ENCODE measurements around the gene CNIH1. TPM values are rescaled to one million over a fixed set of nuclear protein-coding genes. Genes with fewer than 3 reads are reported as not detected.

Gene CNIH1
- total and polyA plus RNA-seq, 8 donors, result 4.7 to 78.5 (median 34.6) TPM

- H3K27ac ChIP-seq, result peak within 1 kb of the TSS; percentile 36 to 79 (median 70)
- DNase-seq, result peak; percentile 98 to 99
- 1 to 3% (median 1%) methylated on average over 27 to 76 of the region's 76 CpGs for WGBS, 5 donors
- no peaks in the 10 kb centered on the region for H3K36me3 ChIP-seq
- H3K9me3 ChIP-seq, result no peaks in the 10 kb centered on the region
- intact Hi-C loops (cut with DNase I; ENCODE audit: low total_unique reads), result no loop called here
- peak in 1 of 4 donors; percentile 65 for TF ChIP-seq POLR2A (IDR thresholded peaks at IDR 0.05)
- peak; percentile 72 to 94 (median 91) for TF ChIP-seq POLR2AphosphoS5 (IDR thresholded peaks at IDR 0.05)
- TF ChIP-seq EP300 (IDR thresholded peaks at IDR 0.05), result no peak
- TF ChIP-seq CTCF (IDR thresholded peaks at IDR 0.05), result peak in 5 of 7 experiments; percentile 9 to 70 (median 59)
- peaks cover 5 to 24% (median 13%) of the 10 kb centered on the region in 4 donors for H3K4me1 ChIP-seq
- peak within 1 kb of the TSS; percentile 61 to 85 (median 72) for H3K4me3 ChIP-seq
- H3K27me3 ChIP-seq, result no peaks in the 10 kb centered on the region
These were observed 44.5 kb downstream of the CNIH1 start, which contains the start of gene CDKN3 for GRCh38 chr14:54396493-54397335. TSS of gene CDKN3 (plus strand) at chr14:54397007. CDS start at chr14:54397069, 62 bp downstream.

- intact Hi-C loops (cut with DNase I; ENCODE audit: low total_unique reads), result no loop called here
- WGBS, 5 donors, result 67 to 73% (median 72%) methylated on average over 9 of the region's 9 CpGs
- Histone ChIP-seq H3K27me3 (peaks cover 0 to 2% (median 0%) of the 10 kb centered on the region in 3 donors), H3K9me3 (no peaks in the 10 kb centered on the region), H3K4me3 (peak overlapping the region; percentile 61 to 85 (median 72)), H3K4me1 (peaks cover 5 to 24% (median 13%) of the 10 kb centered on the region in 4 donors), H3K27ac (peak overlapping the region in 3 of 5 donors; percentile 21 to 72 (median 71)), H3K36me3 (no peaks in the 10 kb centered on the region)
- no peak for DNase-seq
- TF ChIP-seq CTCF (IDR thresholded peaks at IDR 0.05), result no peak
- TF ChIP-seq POLR2A (IDR thresholded peaks at IDR 0.05), result no peak
- no peak for TF ChIP-seq EP300 (IDR thresholded peaks at IDR 0.05)
- no peak for TF ChIP-seq POLR2AphosphoS5 (IDR thresholded peaks at IDR 0.05)
These were observed 45.0 kb downstream of the CNIH1 start for GRCh38 chr14:54396183-54396492.

GRCh38 chr14:54395716-54396115 lies 45.5 kb downstream of the CNIH1 start:
- DNase-seq, result no peak
- H3K9me3 ChIP-seq, result no peaks in the 10 kb centered on the region
- H3K36me3 ChIP-seq, result no peaks in the 10 kb centered on the region
- intact Hi-C loops (cut with DNase I; ENCODE audit: low total_unique reads), result no loop called here
- no peak for TF ChIP-seq CTCF (IDR thresholded peaks at IDR 0.05)
- no peak for TF ChIP-seq EP300 (IDR thresholded peaks at IDR 0.05)
- no peak for TF ChIP-seq POLR2A (IDR thresholded peaks at IDR 0.05)
- no peak for TF ChIP-seq POLR2AphosphoS5 (IDR thresholded peaks at IDR 0.05)
- 93 to 100% (median 97%) methylated on average over 2 of the region's 2 CpGs for WGBS, 5 donors
- peaks cover 0 to 6% (median 0%) of the 10 kb centered on the region in 3 donors for H3K27me3 ChIP-seq
- no peak overlapping the region for H3K27ac ChIP-seq
- no peak overlapping the region for H3K4me3 ChIP-seq
- peaks cover 5 to 24% (median 13%) of the 10 kb centered on the region in 4 donors for H3K4me1 ChIP-seq

GRCh38 chr14:54395284-54395683 lies 45.9 kb downstream of the CNIH1 start:
- Histone ChIP-seq H3K27ac (no peak overlapping the region), H3K27me3 (peaks cover 0 to 9% (median 0%) of the 10 kb centered on the region in 3 donors), H3K9me3 (no peaks in the 10 kb centered on the region), H3K4me1 (peaks cover 5 to 24% (median 13%) of the 10 kb centered on the region in 4 donors), H3K36me3 (no peaks in the 10 kb centered on the region), H3K4me3 (no peak overlapping the region)
- TF ChIP-seq CTCF (IDR thresholded peaks at IDR 0.05) (no peak), POLR2A (IDR thresholded peaks at IDR 0.05) (no peak), POLR2AphosphoS5 (IDR thresholded peaks at IDR 0.05) (no peak), EP300 (IDR thresholded peaks at IDR 0.05) (no peak)
- WGBS, 5 donors, result 67 to 96% (median 80%) methylated on average over 4 of the region's 4 CpGs
- no peak for DNase-seq
- intact Hi-C loops (cut with DNase I; ENCODE audit: low total_unique reads), result no loop called here
